HG02610 (cell line): ENCODE data around the gene CBL.
"Not testable (repeated sequence)": the region's sequence is repeated elsewhere in the genome, so short reads cannot be mapped to it uniquely, and the experiment has no call there.

Source experiments
- ATAC-seq: cut with Tn5 transposase; IDR thresholded peaks from one replicate; pipeline ENCODE4 v1.9.1; 2021; ENCODE audit warnings: mild to moderate bottlenecking, moderate library complexity; ENCODE audit not compliant: unreplicated experiment

Gene CBL

DNA sequence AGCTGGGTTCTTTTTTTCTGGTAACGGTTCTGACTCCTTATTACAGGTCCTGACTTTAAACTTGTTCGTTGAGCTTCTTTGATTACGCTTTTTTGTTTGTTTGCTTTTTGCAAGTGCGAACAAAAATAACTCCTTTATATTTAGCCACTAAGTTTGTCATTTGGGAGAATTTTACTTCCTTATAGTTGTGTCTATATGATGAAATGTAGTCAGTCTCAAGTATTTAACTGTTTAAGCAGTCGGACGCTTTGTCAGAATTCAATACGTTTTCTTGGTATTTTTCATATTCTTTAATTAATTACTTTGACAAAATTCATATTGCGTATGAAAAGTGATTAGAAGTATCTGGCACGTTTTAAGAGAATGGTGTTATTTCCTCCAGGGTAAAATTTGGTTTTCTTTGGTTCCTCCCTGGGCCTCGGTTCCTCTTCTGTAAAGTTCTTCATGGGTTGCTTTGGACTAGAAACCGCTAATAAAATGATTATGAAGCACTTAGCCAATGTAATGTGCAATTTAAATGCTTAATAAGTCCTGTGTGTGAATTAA, 1.3 kb downstream of the CBL start:
- ATAC-seq, result no peak

DNA sequence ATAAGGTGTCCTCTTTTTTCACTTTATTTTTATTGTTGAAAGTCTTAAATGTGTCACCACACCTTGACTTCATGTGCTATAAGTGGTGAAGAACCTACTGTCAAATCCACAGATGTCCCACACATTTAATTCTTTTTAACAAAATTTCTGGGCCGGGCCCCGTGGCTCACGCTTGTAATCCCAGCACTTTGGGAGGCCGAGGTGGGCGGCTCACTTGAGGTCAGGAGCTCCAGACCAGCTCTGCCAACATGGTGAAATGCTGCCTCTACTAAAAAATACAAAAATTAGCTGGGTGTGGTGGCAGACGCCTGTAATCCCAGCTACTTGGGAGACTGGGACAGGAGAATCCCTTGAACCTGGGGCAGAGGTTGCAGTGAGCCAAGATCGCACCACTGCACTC, 3.0 kb downstream of the CBL start:
- ATAC-seq, result no peak

DNA sequence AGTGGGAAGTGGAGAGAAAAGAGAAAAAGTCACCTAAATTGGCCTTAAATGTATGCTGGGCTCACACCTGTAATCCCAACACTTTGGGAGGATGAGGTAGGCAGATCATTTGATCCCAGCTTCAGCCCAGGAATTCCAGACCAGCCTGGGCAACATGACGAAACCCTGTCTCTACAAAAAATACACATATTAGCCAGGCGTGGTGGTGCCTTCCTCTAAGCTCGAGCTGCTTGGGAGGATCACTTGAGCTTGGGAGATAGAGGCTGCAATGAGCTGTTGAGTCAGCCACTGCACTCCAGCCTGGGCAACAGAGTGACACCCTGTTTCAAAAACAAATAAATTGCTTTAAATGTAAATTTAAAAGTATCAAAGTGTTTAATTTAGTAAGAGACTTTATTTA, 3.9 kb downstream of the CBL start:
- no peak for ATAC-seq

DNA sequence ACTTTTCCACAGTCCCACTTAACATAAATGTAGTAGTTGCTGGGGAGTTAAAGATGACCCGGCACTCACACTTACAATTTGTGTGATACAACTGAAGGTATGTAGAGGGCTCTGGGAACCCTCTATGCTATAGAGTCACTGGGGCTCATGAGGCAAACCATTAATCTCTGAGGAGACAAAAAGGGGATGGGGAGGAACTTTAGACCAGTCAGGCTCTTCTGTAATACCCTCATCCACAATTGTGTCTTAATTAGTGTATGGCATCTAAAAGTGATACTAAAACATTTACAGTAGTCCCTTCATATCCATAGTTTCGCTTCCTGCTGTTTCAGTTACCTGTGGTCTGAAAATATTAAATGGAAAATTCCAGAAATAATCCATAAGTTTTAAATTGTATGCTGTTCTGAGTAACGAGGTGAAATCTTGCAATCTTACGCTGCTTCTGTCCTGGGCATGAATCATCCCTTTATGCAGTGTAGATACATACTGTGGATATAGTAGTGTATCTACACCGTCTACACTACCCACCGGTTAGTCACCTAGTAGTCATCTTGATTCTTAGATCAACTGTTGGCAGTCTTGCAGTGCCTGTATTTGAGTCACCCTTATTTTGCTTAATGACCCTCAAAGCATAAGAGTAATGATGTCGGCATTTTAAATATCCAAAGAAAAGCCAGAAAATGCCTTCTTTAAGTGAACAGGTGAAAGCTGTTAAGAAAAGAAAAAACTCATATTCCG, 12.2 kb downstream of the CBL start:
- no peak for ATAC-seq

DNA sequence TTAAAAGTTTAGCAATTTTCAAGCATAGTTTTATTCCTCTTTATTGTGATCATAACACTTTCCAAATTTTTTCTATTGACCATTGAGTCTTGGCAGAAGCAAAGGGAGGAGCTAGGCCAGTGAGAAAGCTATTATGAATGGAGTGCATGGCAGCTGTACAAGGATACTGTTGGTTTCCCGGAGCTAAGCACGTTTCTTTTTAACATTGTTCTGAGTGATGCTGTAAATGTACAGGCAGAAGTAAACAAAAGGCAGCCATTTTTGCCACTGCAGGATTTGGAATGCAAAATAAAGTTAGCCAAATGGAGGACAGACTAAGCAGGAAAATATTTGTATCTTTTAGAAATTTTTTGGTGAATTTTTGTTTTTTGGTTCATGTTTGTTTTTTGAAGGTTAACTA, 16.2 kb downstream of the CBL start:
- ATAC-seq, result no peak

DNA sequence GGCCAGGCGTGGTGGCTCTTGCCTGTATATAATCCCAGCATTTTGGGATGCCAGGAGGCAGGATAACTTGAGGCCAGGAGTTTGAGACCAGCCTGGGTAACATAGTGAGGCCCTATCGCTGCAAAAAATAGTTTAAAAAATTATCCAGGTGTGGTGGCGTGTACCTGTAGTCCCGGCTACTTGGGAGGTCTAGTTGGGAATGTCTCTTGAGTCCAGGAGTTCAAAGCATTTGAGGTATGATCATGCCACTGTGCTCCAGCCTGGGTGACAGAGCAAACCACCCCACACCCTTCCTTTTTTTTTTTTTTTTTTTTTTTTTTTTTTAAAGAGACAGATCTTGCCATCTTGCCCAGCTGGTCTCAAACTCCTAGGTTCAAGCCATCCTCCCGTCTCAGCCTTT, 16.8 kb downstream of the CBL start:
- ATAC-seq, result no peak

DNA sequence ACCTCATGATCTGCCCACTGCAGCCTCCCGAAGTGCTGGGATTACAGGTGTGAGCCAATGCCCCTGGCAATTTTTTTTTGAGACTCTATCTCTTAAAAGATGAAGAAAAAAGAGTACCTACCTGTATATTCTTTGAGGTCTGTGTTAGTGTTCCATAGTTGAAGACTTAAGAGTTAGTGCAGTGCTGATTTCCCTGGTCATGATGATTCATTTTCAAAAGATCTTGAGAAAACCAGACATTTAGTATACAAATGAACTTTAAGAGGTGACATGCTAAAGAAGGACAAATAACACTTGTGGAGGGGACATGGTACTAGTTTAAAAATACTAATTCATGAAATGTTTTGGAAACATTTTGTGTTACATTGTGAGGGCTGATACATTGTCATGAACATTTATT, 17.7 kb downstream of the CBL start:
- no peak for ATAC-seq

DNA sequence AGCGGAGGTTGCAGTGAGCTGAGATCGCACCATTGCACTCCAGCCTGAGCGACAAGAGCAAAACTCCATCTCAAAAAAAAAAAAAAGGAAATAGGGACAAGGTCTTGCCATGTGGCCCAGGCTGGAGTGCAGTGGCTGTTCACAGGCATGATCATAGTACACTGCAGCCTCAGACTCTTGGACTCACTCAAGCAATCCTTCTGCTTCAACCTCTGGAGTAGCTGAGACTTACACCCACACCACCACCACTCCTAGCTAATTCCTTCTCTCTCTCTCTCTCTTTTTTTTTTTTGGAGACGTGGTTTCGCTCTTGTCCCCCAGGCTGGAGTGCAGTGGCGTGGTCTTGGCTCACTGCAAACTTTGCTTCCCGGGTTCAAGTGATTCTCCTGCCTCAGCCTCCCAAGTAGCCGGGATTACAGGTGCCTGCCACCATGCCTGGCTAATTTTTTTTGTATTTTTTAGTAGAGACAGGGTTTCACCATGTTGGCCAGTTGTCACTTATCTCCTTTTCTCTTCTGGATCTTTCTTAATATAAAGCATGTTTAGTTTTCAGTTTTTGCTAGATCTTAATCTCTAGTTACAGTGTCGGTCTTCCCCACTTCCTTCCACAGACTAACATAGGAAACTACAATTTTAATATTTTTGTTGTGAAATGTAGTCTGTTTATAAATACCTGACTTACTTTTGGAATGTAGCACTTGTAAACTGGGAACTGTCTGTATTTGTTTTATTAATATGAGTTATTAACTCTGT, 22.6 kb downstream of the CBL start:
- ATAC-seq, result not testable (repeated sequence)

DNA sequence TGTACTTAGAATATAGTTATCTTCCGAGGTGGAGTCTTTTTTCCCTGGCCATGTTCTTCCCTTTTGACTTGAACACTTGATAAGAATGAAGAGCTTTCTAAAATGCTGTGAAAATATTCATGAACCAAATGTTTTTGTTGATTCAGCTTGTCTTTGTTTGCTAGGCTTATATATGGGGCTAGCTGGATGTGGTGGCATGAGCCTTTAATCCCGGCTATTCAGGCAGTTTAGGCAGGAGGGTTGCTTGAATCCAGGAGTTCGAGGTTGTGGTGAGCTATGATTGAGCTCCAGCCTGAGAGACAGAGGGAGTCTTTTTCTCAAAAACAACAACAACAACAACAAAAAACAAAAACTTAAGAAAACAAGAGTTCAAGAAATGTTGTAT, 23.1 kb downstream of the CBL start:
- ATAC-seq, result no peak

DNA sequence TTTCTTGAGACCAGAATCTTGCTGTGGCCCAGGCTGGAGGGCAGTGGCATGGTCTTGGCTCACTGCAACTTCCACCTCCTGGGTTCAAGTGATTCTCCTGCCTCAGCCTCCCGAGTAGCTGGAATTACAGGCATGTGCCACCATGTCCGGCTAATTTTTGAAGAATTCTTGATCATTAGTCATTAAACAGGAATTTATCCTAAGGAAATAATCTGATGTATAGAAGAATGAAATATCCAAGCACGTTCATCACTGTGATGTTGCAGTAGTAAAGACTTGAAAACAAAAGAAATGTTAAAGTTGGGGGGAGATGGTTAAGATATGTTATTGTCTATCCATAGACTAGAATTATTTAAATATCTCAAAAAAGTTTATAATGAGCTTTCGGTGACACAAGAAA, 23.6 kb downstream of the CBL start:
- ATAC-seq, result no peak

DNA sequence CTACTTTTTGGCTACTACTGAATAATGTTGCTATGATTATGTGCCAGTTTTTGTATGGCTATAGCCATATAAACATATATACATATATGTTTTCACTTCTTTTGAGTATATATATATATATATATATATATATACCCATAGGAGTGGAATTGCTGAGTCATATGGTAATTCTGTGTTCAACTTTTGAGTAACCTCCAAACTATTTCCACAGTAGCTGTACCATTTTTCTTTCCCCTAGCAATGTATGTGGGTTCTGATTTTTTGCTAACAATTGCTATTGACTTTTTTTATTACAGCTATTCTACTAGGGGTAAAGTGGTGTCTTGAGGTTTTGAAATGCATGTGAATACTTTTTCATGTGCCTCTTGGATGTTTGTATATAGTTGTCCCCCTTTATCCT, 30.4 kb downstream of the CBL start:
- ATAC-seq, result no peak

DNA sequence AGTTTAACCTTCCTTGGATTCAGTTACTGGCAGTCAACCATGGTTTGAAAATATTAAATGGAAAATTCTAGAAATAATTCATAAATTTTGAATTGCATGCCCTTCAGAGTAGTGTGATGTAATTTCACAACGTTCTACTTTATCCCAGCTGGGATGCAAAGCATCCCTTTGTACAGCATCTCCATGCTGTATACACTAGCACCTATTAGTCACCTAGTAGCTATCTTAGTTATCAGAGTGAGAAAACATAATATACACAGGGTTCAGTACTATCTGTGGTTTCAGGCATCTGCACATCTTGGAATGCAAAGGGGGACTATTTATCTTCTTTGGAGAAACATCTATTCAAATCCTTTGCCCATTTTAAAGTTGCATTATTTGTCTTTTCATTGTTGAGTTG, 30.8 kb downstream of the CBL start:
- ATAC-seq, result no peak

DNA sequence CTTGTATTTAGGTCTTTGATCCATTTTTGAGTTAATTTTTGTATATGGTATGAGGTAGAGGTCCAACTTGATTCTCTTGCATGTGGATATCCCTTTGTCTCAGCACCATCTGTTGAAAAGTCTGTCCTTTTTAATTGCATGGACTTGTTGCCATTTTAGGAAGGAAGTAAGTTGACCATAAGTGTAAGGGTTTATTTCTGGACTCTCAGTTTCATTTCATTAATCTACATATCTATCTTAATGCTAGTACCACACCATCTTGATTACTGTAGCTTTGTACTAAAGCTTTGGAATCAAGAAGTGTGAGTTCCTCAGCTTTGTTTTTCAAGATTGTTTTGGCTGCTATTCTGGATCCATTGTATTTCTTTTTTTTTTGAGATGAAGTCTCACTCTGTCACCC, 31.4 kb downstream of the CBL start:
- no peak for ATAC-seq

DNA sequence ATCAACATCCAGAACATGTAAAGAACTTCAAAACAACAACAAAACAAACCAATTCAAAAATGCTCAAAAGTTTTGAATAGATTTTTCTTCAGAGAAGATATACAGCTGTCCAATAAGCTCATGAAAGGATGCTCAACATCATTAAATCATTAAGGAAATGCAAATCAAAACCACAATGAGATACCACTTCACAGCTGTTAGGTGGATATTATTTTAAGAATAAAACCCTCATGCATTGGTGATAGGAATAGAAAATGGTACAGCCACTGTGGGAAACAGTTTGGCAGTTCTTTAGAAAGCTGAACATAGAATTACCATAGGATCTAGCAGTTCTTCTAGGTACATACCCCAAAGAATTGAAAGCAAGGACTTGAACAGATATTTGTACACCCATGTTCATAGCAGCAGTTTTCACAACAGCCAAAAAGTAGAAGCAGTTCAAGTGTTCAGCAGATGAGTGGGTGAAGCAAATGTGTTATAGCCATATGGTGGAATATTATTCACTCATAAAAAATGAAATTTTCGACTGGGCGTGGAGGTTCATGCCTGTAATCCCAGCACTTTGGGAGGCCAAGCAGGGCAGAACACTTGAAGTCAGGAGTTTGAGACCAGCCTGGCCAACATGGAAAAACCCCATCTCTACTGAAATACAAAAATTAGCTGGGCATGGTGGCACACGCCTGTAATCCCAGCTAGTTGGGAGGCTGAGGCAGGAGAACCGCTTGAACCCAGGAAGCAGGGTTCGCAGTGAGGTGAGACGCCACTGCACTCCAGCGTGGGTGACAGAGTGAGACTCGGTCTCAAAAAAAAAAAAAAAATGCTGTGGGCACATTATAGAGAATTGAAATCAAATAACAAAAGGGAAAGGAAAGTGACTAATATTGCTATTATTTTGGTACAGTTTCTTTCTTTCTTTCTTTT, 42.9 kb downstream of the CBL start:
- no peak for ATAC-seq

DNA sequence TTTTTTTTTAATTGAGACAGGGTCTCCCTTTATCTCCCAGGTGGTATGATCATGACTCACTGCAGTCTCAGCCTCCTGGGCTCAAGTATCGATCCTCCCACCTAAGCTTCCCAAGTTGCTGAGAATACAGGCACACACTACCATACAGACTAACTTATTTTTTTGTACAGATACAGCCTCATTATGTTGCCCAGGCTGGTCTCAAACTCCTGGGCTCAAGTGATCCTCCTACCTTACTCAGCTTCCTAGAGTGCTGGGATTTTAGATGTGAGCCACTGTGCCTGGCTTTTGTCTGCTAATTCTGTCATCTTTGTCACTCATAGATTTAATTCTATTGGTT, 43.5 kb downstream of the CBL start:
- ATAC-seq, result no peak

DNA sequence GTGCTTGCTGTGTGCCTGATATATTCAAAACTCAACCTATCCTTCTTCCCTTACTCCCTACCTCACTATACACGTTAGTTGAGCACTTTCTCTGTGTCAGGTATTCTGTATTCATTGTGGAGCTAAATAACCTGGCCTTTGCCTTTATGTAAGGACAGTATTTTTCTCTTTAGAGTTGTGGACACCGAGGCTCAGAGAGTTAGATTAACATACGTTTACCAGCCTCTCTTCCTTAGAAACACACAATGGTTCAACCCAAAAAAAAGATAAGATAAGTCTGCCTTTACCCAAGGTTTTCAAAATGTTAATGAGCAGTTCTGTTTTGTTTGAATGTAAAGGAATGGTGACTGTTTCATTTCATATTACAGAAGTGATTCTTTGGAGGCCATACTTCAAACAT, 45.0 kb downstream of the CBL start:
- ATAC-seq, result no peak

DNA sequence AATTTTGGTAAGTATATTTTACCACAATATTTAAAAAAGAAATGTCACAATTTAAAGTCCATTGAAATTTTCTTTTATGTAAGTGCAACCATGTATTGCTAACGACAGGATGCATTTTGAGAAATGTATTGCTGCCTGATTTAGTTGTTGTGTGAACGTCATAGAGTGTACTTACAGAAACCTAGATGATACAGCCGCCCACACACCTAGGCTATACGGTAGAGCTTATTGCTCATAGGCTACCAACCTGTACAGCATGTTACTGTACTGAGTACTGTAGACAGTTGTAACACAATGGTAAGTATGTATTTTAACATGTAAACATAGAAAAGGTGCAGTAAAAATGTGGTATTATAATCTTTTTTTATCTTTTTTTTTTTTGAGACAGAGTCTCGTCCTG, 48.1 kb downstream of the CBL start:
- ATAC-seq, result no peak

DNA sequence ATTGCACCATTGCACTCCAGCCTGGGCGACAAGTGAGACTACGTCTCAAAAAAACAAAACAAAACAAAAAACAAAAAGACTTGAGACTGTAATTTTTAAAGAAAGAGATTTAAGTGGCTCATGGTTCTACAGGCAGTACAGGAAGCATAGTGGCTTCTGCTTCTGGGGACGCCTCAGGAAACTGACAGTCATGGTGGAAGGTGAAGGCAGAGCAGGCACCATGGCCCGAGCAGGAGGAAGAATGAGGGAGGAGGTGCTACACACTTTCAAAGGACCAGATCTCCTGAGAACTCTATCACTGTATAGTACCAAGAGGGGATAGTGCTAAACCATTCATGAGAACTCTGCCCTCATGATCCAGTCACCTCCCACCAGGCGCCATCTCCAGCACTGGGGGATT, 52.0 kb downstream of the CBL start:
- ATAC-seq, result no peak

DNA sequence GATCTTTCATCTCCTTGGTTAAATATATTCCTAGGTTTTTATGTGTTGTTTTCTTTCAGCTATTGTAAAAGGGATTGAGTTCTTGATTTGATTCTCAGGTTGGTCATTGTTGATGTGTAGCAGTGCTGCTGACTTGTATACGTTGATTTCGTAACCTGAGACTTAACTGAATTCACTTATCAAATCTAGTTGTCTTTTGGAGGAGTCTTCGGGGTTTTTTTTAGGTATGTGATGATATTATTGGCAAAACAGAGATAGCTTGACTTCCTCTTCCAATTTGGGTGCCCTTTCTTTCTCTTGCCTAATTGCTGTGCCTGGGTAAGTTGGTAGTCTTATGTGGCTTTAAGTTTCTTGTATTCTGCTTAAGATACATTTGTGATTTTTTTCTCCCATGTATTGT, 52.8 kb downstream of the CBL start:
- no peak for ATAC-seq

DNA sequence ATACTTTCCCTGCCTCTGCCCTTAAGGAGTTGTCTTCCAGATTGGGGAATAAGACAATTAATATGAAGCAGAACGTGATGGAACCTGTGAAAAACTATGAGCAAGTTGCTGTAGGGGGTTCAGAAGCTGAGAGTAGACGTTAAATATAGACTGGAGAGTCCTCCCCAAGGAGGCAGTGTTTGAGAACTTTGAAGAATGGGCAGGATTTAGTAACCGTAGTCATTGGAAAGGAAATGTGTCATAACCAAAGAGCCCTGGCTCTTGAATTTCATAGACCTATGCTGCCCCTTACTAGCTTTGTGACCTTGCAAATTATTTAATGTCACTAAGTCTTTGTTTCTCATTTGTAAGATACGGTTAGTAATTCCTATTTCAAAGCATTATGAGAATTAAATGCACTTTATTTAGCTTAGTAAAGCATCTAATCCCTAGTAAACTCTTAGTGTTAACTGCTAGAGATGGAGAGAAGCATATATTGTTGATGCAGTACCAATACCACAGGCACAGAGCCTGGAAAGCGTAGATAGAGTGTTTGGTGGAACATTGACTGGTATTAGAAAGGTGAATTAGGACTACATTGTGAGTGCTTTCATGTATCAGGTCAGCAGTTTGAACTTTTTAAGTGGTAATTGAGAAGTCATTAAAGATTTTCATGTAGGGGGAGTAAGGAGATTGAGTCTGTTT, 56.7 kb downstream of the CBL start:
- no peak for ATAC-seq

DNA sequence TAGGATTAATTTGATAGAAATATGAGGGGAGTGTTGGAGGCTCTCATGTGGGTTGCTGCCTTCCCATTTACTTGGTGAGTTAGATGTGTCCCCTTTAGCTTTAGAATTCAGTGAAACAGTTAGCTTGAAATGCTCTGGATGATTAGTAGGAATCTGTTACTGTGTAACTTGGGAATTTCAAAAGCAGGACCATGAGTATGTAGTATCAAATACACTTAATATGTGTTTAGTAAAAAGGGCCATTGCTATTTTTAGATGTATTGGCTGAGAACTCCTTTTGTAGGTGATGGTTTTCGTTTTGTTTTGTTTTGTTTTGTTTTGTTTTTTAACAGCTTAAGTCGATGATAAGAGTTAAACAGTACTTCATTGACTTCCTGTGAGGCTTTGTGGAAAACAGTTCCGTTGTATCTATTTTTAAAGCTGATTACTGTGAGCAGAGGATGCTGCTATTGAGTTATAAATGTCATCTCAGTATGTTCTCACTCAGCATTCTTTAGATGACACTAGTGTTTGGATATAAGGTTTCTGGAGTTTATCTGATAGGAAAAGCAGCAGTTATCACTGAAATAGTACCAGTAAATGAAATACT, 57.3 kb downstream of the CBL start:
- ATAC-seq, result no peak
